Fibroblast of lung (primary cell): ENCODE measurements around the gene MAST3.

Experiments used
- CTCF ChIP-seq, 2 donors: IDR thresholded peaks in 1 of 2; conservative IDR thresholded peaks in 1 of 2; 1 replicate in 1 of 2; 2 replicates in 1 of 2; pipeline ENCODE4 v1.5.1; 2011 to 2012; ENCODE audit warnings: low read length in 2 of 2, control low read depth in 1 of 2, inconsistent platforms in 1 of 2, low read depth in 1 of 2, mild to moderate bottlenecking in 1 of 2
- EZH2 ChIP-seq: IDR thresholded peaks from 2 replicates; pipeline ENCODE4 v1.5.1; 2012; ENCODE audit warnings: low read length, control low read depth, mild to moderate bottlenecking; ENCODE audit errors: missing control alignments

GRCh38 chr19:18121166-18121565 lies 23.6 kb downstream of the MAST3 start:
- TF ChIP-seq CTCF (conservative IDR thresholded peaks at IDR 0.05 in 1 of 2, IDR thresholded peaks at IDR 0.05 in 1 of 2; ENCODE audit: low read depth in 1 of 2, low read length in 2 of 2) (no peak), EZH2 (no peak)
